GM12875 (cell line): ENCODE data around the gene TAS2R5.
"Not testable (repeated sequence)": the region's sequence is repeated elsewhere in the genome, so short reads cannot be mapped to it uniquely, and the experiment has no call there.

Experiments used
- H3K4me3 ChIP-seq: one replicate; pipeline ENCODE4 v1.5.1; 2011; ENCODE audit warnings: low read depth, low read length, control low read depth
- CTCF ChIP-seq: IDR thresholded peaks from 2 replicates; pipeline ENCODE4 v1.5.1; 2011; ENCODE audit warnings: low read depth, mild to moderate bottlenecking, control low read depth, inconsistent platforms, low read length, moderate library complexity, borderline replicate concordance; ENCODE audit not compliant: insufficient read depth

TAS2R5 gene

GRCh38 chr7:141776374-141776773, 13.6 kb upstream of the TAS2R5 start, which contains the start of gene TAS2R4:
Gene TAS2R4, plus strand, starts transcription at chr7:141776674. Its CDS starts 1,815 bp downstream, at chr7:141778489.
- H3K4me3 ChIP-seq: no peak within 1 kb of the TSS
- no peak for TF ChIP-seq CTCF

GRCh38 chr7:141785706-141786552, 4.1 kb upstream of the TAS2R5 start:
- no peak overlapping the region for H3K4me3 ChIP-seq
- TF ChIP-seq CTCF: peak; percentile 58; the same call in 1 of the 2 replicates

DNA sequence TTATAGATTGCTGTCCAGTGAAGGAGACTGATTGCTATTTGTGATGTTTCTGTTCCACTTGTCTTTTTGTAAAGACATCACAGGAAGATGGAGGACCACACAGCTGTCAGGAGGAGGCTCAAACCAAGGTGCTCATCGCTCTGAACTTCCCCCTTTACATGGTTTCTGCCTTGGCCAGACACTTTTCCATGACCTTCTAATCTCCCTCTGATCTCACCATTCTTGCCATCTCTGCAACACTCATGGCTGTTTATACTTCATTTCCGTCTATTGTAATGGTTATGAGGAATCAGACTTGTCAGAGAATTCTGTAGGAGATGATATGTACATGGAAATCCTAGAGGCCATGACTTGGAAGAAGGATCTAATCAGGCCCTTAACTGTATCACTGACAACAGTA, 1.7 kb upstream of the TAS2R5 start:
- no peak for TF ChIP-seq CTCF
- no peak overlapping the region for H3K4me3 ChIP-seq

DNA sequence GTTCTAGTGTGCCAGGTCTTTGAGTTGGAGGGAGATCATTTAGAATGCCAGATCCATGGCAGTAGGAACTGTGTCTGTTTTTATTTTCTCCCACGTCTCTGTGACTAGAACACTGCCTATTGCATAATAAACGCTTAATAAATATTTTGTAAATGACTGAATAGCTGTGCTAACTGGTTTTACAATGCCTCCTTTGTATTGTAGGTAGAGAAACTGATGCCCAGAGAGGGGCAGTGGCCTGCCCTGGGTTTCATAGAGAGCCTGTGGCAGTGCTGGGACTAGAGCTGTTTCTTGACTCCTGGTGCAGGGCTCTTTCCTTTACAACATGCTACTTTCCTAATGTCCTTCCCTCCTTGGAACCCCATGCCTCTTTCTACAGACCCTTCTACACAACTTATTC, 2.5 kb downstream of the TAS2R5 start:
- TF ChIP-seq CTCF: no peak
- no peak overlapping the region for H3K4me3 ChIP-seq

GRCh38 chr7:141820067-141820466, 30.1 kb downstream of the TAS2R5 start:
- no peak overlapping the region for H3K4me3 ChIP-seq
- no peak for TF ChIP-seq CTCF

GRCh38 chr7:141822432-141822831, 32.4 kb downstream of the TAS2R5 start:
- not testable (repeated sequence) for H3K4me3 ChIP-seq

DNA sequence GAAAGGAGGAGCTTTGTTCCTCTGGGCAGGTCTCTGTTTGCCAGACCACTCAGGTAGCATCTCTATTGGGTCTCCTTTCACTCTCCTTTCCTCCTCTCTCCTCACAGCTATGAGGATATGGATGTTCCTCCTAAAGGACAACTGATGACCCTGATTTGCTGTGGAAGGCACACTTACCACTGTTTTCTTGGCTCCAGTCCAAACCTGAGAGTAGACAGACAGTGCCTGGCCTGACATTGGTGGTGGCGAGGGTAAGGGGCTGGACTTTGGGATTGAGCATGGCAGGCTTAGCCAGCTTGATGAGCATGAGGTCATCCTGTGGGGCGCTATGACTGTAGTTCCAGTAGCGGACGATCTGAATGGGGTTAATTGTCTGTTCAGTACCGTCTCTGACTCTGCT, 47.7 kb downstream of the TAS2R5 start:
- no peak overlapping the region for H3K4me3 ChIP-seq

More for the DNA sequence above, 47.7 kb downstream of the TAS2R5 start:
- TF ChIP-seq CTCF: no peak
